Measurements from ENCODE around the gene FRK.

- TF ChIP-seq CTCF (IDR thresholded peaks at IDR 0.05) (no peak), POLR2A (IDR thresholded peaks at IDR 0.05) (no peak)
Observed at GRCh38 chr6:115969930-115970273, 90.8 kb downstream of the FRK start.
